SK-N-SH (cell line): ENCODE measurements around the gene HACD1. TPM values are rescaled to one million over a fixed set of nuclear protein-coding genes. Genes with fewer than 3 reads are reported as not detected.

Experiments
- CTCF ChIA-PET: fragments of 300-600, 350-600 bp; formaldehyde crosslinking; extraction: SDS; loops from one replicate; lab custom pipeline; 2021; lab: Yijun Ruan, JAX
- POLR2A ChIA-PET: fragments of 350-600 bp; sonication (Branson Sonifier 250); formaldehyde crosslinking; extraction: SDS; loops from one replicate; lab custom pipeline; 2020; ENCODE audit warnings: antibody characterized with exemption, inconsistent platforms; lab: Yijun Ruan, JAX
- DNase-seq: peaks from one replicate; pipeline ENCODE4 v3.0.0; 2012
- H2AFZ ChIP-seq: fragments of 200-600 bp; sonication (generic); 2 replicates; pipeline ENCODE4 v1.8.1; 2016; ENCODE audit warnings: antibody characterized with exemption, mild to moderate bottlenecking, low read depth
- H3F3A ChIP-seq: fragments of 200-600 bp; sonication (generic); replicated peaks from 2 replicates; pipeline ENCODE3; 2016; ENCODE audit warnings: antibody characterized with exemption, mild to moderate bottlenecking; ENCODE audit not compliant: insufficient read depth
- H3K27ac ChIP-seq, 2 experiments: fragments of 200-500 bp in 1 of 2; fragments of 200-600 bp in 1 of 2; sonication (Bioruptor generic) in 1 of 2; sonication (generic), shearing (Covaris generic) in 1 of 2; 2 replicates each; pipeline versions ENCODE4 v1.5.1 to v1.6.1; 2014 to 2016; ENCODE audit warnings: low read depth in 2 of 2, inconsistent platforms in 1 of 2, low read length in 1 of 2, mild to moderate bottlenecking in 1 of 2, mixed read lengths in 1 of 2
- H3K27me3 ChIP-seq: fragments of 200-600 bp; sonication (generic), shearing (Covaris generic); 2 replicates; pipeline ENCODE4 v1.6.1; 2016; ENCODE audit warnings: mixed run types; ENCODE audit not compliant: insufficient read depth
- H3K36me3 ChIP-seq, 2 experiments: fragments of 200-500 bp in 1 of 2; fragments of 200-600 bp in 1 of 2; sonication (Bioruptor generic) in 1 of 2; sonication (generic) in 1 of 2; replicated peaks in 1 of 2; 2 replicates each; pipeline versions ENCODE3 to v1.5.1; 2014 to 2016; ENCODE audit warnings: low read length in 1 of 2, mild to moderate bottlenecking in 1 of 2; ENCODE audit not compliant: insufficient read depth in 2 of 2, control insufficient read depth in 1 of 2
- H3K4me1 ChIP-seq, 2 experiments: fragments of 200-500 bp in 1 of 2; fragments of 200-600 bp in 1 of 2; sonication (Bioruptor generic) in 1 of 2; sonication (generic), shearing (Covaris generic) in 1 of 2; 2 replicates each; pipeline versions ENCODE4 v1.5.1 to v1.6.1; 2014 to 2016; ENCODE audit warnings: low read depth in 1 of 2, low read length in 1 of 2, mixed run types in 1 of 2; ENCODE audit not compliant: insufficient read depth in 2 of 2, control insufficient read depth in 1 of 2
- H3K4me2 ChIP-seq: fragments of 200-600 bp; sonication (generic), shearing (Covaris generic); 2 replicates; pipeline ENCODE4 v1.6.1; 2017; ENCODE audit warnings: mixed run types
- H3K4me3 ChIP-seq, 2 experiments: fragments of 200-500 bp in 1 of 2; fragments of 200-600 bp in 1 of 2; sonication (Bioruptor generic) in 1 of 2; sonication (generic), shearing (Covaris generic) in 1 of 2; 2 replicates each; pipeline versions ENCODE4 v1.5.1 to v1.8.1; 2014 to 2016; ENCODE audit warnings: low read depth in 2 of 2, inconsistent platforms in 1 of 2, low read length in 1 of 2, mild to moderate bottlenecking in 1 of 2, mixed read lengths in 1 of 2, moderate library complexity in 1 of 2
- H3K79me2 ChIP-seq: fragments of 200-600 bp; sonication (generic); 2 replicates; pipeline ENCODE4 v1.8.1; 2017; ENCODE audit warnings: mild to moderate bottlenecking; ENCODE audit not compliant: insufficient read depth
- H3K9ac ChIP-seq: fragments of 200-600 bp; sonication (generic); 2 replicates; pipeline ENCODE4 v1.6.1; 2017; ENCODE audit warnings: mixed run types
- H3K9me2 ChIP-seq: fragments of 200-600 bp; sonication (generic); 2 replicates; pipeline ENCODE4 v1.6.1; 2017; ENCODE audit warnings: mixed run types
- H3K9me3 ChIP-seq: fragments of 200-600 bp; sonication (generic); 2 replicates; pipeline ENCODE4 v1.6.1; 2017; ENCODE audit warnings: mixed run types, mild to moderate bottlenecking, moderate library complexity
- H4K20me1 ChIP-seq: fragments of 200-600 bp; sonication (generic); 2 replicates; pipeline ENCODE4 v1.6.1; 2017; ENCODE audit warnings: mild to moderate bottlenecking, mixed run types; ENCODE audit not compliant: insufficient read depth
- EP300 ChIP-seq, 2 experiments: IDR thresholded peaks; 2 replicates each; pipeline versions ENCODE4 v1.4.0 to v1.6.1; 2012; ENCODE audit warnings: borderline replicate concordance in 1 of 2, low read depth in 1 of 2, low read length in 1 of 2
- GABPA ChIP-seq: IDR thresholded peaks from 2 replicates; pipeline ENCODE4 v1.4.0; 2012; ENCODE audit warnings: low read depth, mild to moderate bottlenecking
- JUND ChIP-seq: IDR thresholded peaks from 2 replicates; pipeline ENCODE4 v1.4.0; 2012
- MAX ChIP-seq: IDR thresholded peaks from 2 replicates; pipeline ENCODE4 v1.4.0; 2012; ENCODE audit warnings: low read depth
- NRF1 ChIP-seq: IDR thresholded peaks from 2 replicates; pipeline ENCODE4 v1.6.1; 2012; ENCODE audit warnings: low read depth, mild to moderate bottlenecking, low read length
- RAD21 ChIP-seq: IDR thresholded peaks from 2 replicates; pipeline ENCODE4 v1.6.1; 2012; ENCODE audit warnings: mild to moderate bottlenecking, low read length
- RCOR1 ChIP-seq: fragments of 150-350 bp; IDR thresholded peaks from 2 replicates; pipeline ENCODE4 v1.6.1; 2017; ENCODE audit warnings: antibody characterized with exemption, low read length
- REST ChIP-seq: IDR thresholded peaks from 2 replicates; pipeline ENCODE4 v1.6.1; 2012; ENCODE audit warnings: mild to moderate bottlenecking, low read depth, low read length, moderate library complexity
- RFX5 ChIP-seq: IDR thresholded peaks from 2 replicates; pipeline ENCODE4 v1.6.1; 2012; ENCODE audit warnings: mild to moderate bottlenecking, improper control_type of control experiment, low read length
- TEAD4 ChIP-seq: IDR thresholded peaks from 2 replicates; pipeline ENCODE4 v1.4.0; 2012; ENCODE audit warnings: mild to moderate bottlenecking, borderline replicate concordance; ENCODE audit not compliant: insufficient read depth
- USF1 ChIP-seq: IDR thresholded peaks from 2 replicates; pipeline ENCODE4 v1.4.0; 2012; ENCODE audit warnings: low read depth, borderline replicate concordance
- YY1 ChIP-seq: IDR thresholded peaks from 2 replicates; pipeline ENCODE4 v1.4.0; 2012; ENCODE audit warnings: low read depth, mild to moderate bottlenecking
- WGBS: methylation state at CpG from one replicate; pipeline ENCODE4 v1.1.6; 2017; ENCODE audit warnings: low lambda C conversion rate; 5-methylcytosine and 5-hydroxymethylcytosine counted together
- polyA plus RNA-seq, 3 experiments: library from polyadenylated mRNA; depleted of rRNA; stranded (reverse); fragments of >200 nt; gene quantifications; 2 replicates each; pipeline ENCODE4 v1.2.3, GENCODE V29; 2012

Gene HACD1
- polyA plus RNA-seq, 1 of the 3 experiments (the other 2 are of a cell fraction): 23.9 TPM

- no peak for TF ChIP-seq REST
- TF ChIP-seq MAX: no peak
- TF ChIP-seq RCOR1: no peak
- TF ChIP-seq JUND: no peak
- TF ChIP-seq GABPA: no peak
- TF ChIP-seq TEAD4: no peak
- TF ChIP-seq USF1: no peak
- TF ChIP-seq NRF1: no peak
These were observed 31.3 kb upstream of the HACD1 start (continued) for GRCh38 chr10:17648243-17649035.

GRCh38 chr10:17647326-17647725, 30.2 kb upstream of the HACD1 start:
- ChIA-PET POLR2A (no interaction called here), CTCF (interaction anchor here (0.7 to 1.7 kb wide), 3 partner anchors 30 to 95 kb away, joined by 3 to 6 read pairs (median 3); partner anchors contain the start of gene HACD1)
- no peak for DNase-seq

More at GRCh38 chr10:17647326-17647725, 30.2 kb upstream of the HACD1 start:
- H3F3A ChIP-seq: peaks cover 23% of the 10 kb centered on the region
- H3K27ac ChIP-seq: no peak overlapping the region
- H4K20me1 ChIP-seq: no peaks in the 10 kb centered on the region; the same call in 1 of the 2 replicates
- H3K27me3 ChIP-seq: no peaks in the 10 kb centered on the region
- H3K4me3 ChIP-seq: no peak overlapping the region
- no peak overlapping the region for H3K4me2 ChIP-seq
- peaks cover 0 to 4% of the 10 kb centered on the region in 2 experiments for H3K36me3 ChIP-seq
- H3K79me2 ChIP-seq: peaks cover 93% of the 10 kb centered on the region
- H3K9ac ChIP-seq: no peak overlapping the region
- peaks cover 14 to 23% of the 10 kb centered on the region in 2 experiments; a peak in 3 of 4 replicates for H3K4me1 ChIP-seq
- H3K9me2 ChIP-seq: no peaks in the 10 kb centered on the region
- TF ChIP-seq YY1: no peak
- no peak for TF ChIP-seq RAD21
- TF ChIP-seq REST: no peak
- TF ChIP-seq TEAD4: no peak
- TF ChIP-seq RFX5: no peak
- no peak for TF ChIP-seq JUND
- TF ChIP-seq EP300 (IDR thresholded peaks at IDR 0.05; ENCODE audit: borderline replicate concordance in 1 of 2, low read depth in 1 of 2, low read length in 1 of 2): no peak
- 96% methylated on average over 3 of the region's 3 CpGs for WGBS
- no peaks in the 10 kb centered on the region for H3K9me3 ChIP-seq
- no peak overlapping the region for H2AFZ ChIP-seq
